ENCODE data around the gene PTN.
"Not testable (repeated sequence)": the region's sequence is repeated elsewhere in the genome, so short reads cannot be mapped to it uniquely, and the experiment has no call there.

Gene PTN

DNA sequence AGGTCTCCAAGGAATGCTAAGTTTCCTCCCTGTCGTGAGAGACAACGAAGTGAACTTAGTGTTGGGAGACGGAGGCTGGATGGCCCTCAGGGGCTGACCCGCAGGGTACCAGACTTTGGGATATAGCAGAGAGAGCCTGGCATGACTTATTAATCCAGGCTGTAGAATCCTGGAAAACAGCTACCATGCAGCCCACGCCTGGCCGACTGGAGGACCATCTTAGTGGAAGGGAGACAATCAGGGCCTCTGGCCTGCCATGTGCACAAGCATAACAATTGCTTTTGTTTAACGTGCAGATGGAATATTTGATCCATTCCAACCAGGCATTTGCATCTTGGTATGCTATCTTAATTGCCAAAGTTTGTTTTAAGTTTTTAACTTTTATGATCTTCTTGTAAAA, 78.1 kb downstream of the PTN start:
- DNase-seq = not testable (repeated sequence)

DNA sequence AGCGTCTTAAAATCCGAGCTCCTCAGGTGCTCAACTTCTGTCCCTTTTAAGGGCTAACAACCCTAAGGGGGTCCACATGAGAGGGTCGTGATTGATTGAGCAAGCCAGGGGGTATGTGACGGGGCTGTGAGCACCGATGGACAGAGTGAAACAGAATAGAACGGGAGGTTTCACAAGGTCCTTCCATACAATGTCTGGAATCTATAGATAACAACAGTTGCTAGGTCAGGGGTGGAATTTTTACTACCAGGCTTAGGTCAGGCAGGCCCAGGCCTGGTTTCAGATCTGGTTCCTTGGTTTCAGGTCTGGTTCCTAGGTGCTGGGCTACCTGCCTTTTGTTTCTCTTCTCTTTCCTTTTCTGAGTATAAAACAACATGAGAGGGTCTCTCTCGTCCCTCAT, 80.9 kb downstream of the PTN start:
- no peak for DNase-seq

DNA sequence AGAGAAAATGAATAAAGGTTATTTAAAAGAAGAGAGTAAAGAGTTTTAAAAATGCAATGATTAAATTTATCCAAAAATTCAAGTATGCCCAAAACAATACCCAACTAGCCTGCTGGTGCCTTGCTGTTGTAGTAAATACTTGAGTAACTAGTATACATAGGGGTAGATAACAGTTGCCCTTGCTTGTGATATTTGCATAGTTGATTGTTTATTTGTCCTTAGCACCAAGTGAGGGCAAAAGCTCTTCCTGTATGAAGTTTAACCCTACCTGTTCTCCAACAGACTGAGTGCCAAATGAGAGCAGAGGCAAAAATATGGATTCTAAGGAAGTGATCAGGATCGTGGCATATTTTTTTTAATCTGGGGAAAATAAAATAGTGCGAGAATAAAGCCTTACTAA, 85.0 kb downstream of the PTN start:
- DNase-seq = no peak

DNA sequence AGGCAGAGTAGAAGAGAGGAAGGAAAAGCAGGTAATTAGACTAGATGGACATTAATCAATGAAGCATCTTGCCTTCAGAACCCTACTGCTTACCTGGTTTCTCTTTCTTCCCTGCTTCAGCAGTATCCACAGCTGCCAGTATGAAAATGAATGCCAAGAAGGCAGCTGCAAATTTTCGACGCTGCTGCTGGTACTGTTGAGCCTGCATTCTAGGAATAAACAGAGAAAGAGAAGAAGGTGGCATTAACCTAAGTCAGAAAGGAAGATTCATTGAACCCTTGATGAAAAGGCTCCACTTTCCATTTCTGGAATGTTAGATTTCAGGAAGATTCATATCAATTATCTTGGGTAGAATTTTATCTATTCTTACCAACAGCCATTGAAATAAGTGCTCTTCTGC, 88.8 kb downstream of the PTN start:
- DNase-seq = no peak

DNA sequence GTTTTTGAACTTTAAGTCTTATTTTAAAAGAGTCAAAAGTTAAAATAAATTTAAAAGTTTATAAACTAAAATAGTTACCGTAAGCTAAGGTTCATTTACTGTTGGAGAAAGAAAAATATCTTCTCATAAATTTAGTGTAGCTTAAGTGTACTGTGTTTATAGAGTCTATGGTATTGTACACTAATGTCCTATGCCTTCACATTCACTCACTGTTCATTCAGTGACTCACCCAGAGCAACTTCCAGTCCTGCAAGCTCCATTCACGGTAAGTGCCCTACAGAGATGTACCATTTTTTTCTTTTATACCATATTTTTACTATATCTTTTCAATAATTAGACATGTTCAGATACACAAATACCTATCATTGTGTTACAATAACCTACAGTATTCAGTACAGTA, 97.6 kb downstream of the PTN start:
- no peak for DNase-seq

DNA sequence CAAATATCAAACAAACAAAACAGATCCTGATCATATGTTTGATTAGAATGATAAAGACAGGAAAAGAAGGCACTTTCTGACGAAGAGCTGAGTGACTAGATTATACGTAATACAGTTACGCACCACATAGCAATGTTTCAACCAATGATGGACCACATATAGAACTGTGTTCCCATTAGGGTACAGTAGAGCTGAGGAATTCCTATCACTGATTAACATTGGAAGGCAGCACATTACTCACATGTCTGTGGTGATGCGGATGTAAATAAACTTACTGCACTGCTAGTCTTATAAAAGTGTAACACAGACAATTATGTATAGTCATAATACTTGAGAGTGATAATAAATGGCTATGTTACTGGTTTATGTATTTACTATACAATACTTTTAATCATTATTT, 98.3 kb downstream of the PTN start:
- DNase-seq = no peak

DNA sequence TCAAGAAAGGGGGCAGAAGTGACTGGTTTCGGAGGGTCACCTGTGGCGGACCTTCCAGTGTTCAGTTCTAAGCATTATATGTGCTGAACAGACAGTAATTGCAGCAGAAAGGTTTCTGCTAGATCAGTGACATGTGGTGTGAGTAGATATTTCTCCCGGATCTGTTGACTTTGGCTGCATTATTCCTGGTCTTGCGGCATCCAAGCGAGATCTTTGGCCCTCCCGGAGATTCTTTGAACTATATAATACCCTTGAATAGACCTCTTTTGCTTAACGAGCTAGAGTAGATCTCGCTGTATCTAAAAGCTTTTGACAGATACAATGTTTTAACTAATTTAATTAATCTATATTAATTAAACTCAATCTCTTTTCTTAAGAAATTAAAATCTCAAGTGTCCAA, 99.8 kb downstream of the PTN start:
- no peak for DNase-seq

DNA sequence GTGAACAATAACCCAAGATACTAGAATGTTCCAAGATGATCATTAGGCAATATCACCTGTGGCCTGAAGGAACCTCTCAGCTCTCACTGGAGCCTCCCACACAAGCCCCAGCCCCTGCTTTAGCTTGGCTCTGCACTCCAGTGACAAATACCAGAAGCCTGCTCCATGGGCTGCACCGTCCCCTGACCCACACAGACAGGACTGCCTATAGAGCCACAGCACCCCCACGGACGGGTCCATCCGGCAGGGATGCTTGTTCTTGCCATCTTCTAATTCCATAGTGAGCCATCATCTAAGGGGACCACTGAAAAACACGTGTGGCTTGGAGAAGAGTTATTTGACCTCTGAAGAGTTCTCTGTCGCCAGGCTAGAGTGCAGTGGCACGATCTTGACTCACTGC, 100.9 kb downstream of the PTN start:
- DNase-seq = no peak

DNA sequence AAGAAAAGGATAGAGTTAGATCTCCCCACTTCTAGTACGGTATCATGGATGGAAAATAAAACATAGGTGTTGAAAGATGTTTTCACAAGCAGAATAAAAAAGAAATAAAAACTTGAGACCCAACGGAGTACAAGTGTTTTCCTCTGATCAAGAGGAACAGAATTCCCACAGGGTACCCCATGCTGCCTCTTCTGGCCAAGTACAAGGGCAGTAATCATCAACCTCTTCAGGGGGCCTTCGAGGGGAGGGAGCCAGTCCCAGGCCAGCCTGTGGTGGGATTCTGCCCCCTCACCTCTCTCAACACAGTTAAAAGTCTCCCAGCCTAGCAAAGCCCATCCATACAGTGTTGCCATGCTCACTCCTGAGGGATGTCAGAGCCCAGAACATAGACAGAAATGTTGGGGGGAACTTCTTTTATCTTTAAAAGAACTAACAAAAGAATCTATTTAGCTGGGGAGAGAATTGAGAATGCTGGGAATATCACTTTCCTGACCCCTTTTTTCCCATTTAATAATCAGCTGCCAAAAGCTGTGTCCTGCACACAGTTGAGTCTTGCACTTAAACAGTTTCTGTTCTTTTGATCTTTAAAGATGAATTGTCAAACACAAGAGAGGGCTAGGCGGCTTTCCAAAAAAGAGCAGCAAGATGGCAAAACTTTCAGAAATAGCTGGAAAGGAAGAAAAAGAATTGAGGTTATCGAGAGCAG, 101.7 kb downstream of the PTN start:
- DNase-seq = no peak

DNA sequence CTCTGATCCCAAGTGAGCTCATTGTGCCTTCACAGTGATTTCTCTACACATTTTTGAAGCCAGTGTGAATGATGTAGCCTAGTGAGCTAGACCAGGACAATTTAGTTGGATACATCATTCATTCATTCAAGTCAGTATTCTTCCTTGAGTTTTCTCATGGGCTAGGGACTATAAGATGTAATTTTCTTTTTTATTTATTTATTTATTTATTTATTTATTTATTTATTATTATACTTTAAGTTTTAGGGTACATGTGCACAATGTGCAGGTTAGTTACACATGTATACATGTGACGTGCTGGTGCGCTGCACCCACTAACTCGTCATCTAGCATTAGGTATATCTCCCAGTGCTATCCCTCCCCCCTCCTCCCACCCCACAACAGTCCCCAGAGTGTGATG, 104.3 kb downstream of the PTN start:
- not testable (repeated sequence) for DNase-seq

DNA sequence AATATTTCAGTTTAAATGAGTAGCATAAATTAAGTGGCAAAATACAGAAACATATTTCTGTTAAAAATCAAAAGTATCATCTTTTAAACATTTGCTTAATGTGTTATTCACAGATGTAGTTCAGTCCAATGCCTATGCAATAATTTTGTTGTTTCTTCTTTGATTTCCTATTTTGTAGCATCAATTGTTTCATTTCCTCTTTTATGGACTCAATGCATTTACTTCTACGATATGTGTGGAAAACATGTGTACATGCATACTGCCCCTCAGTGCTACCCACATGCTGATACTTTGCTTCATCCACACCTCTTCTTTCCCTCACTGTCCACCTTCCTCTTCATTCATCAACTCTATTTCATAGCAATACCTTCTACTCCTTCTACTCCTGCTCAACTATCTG, 108.1 kb downstream of the PTN start:
- DNase-seq = no peak

DNA sequence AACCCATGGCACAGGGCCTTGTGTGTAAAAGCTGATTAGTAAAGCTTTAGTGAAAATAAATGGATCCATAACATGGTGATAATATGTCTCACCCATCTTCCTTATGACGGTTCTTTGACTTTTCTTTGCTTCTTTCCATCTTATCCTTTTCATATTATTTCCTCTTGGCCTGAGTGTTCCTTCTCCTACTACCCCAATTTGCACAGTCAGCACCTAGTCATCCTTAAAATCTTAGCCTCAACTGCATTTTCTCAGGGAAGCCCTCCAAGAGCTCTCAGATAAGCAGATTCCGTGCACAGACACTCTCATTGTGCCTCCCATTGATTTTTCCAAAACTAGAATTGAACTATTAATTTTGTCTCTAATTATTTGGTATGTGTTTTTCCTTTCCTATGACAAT, 112.4 kb downstream of the PTN start:
- no peak for DNase-seq

DNA sequence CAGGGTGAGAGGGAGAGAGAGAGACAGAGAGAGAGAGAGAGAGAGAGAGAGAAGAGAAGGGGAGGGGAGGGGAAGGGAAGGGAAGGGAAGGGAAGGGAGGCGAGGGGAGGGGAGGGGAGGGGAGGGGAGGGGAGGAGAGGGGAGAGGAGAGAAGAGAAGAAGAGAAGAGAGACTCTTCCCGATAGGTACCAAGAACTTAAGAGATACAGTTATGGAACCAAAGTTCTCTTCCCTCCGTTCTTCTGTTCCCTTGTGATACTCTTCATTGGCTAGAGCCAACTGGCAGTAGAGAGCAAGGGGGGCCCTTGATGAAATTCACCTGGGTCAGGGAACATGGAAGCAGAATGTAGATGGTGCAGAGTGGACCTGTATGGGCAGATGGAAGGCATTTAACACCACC, 122.1 kb downstream of the PTN start:
- no peak for DNase-seq

DNA sequence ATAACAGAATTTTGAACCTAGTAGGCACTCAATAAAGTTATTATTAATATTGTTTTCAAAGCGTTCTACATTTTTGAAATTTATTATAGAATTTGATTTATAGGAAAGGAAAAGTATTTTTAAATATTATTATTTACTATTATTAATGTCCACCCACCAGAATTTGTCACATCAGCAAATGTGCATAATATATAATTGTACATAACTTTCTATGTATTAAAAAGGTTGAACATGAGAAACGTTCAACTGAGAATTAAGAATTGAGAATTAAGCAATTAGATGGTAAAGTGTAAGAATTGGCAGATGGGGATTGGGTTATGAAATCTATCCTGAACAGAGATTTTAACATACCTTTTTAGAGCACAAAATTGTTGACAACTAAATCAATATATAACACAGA, 129.8 kb downstream of the PTN start:
- DNase-seq = no peak

DNA sequence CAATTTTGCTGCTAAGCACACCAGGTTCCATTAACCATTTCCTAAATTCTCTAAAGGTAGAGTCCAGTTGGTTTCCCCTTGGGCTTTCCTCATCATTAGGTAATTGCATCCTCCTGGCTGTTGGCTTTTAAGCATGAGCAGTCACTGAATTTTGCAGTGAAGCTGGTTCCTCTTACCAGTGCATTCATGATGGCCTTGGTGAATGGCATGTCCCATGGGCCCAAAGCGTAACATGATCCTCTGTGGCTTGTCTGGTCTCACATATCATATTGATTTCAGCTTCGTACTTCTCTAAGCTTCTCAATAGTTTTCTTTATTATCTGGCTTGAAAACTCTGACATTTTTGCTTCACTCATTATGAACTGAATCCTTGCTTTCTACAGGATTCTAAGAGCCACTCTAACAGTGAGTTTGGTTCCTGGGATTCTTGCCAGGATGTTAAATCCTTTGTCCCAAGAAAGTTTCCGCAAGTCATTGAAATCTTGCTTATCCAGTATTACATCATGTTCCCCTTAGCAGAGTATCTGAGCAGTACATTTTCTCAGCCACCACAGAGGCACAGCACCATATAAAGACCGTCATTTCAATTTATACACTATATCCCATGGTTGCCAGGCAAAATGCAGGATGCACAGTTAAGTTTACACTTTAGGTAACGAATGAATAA, 134.2 kb downstream of the PTN start:
- DNase-seq = no peak

DNA sequence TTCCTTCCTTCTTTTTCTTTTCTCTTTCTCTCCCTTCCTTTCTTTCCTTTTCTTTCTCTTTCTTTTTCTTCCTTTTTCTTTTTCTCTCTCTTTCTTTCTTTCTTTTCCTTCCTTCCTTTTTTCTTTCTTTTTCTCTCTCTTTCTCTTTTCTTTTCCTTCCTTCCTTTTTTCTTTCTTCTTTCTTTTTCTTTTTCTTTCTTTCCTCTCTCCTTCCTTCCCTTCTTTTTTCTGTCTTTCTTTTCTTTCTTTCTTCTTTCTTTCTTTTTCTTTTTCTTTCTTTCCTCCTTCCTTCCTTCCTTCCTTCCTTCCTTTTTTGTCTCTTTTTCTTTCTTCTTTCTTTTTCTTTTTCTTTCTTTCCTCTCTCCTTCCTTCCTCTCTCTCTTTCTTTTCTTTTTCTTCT, 136.8 kb downstream of the PTN start:
- no peak for DNase-seq

DNA sequence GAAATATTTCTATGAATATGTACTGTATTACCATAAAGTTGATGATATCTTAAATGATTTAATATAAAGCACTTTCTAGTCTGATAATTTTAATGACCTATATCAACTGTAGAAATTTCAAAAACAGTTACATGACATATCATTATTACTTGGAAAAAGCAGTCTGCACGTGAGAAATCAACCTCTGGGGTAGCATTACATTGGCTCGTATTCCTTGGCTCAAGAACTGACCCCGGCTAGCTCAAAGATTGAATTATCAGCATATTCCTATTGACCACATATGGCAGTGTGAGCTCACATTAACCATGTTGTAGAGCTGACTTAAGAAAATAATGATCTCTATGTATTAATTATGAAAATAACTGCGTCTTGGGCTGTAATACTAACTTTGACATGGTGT, 139.3 kb downstream of the PTN start:
- no peak for DNase-seq

DNA sequence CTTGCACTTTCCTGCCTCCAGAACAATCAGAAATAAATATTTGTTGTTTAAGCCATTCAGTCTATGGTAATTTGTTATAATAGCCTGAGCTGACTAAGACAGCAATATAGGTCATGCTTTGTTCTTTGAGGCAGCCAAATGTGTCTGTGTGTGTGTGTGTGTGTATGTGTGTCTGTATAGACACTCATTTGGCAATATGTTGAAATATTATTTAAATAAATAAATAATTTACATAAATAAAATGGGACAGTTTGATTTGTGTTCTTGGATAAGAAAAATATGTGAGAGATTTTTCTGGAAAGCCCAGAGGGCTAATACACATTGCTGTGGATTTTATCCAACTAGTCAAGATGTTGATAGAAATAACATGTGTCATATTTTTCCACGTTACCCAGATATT, 140.2 kb downstream of the PTN start:
- DNase-seq = no peak

DNA sequence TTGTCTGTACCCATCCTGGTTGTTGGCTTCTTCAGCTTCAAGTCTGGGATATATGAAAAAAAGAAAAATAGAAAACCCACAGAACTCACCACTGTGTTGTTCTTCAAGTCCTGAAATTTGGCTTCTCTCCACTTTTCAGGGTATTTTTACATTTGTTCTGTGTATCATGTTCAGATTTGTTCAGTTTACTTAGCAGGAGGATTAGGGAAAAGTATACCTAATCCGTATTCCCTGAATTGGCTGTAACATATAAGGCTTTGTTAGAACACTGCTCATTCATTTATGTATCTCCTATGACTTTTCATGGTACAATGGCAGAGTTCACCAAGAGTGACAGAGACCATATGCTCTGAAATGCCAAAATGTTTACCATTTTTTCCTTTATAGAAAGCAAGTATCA, 146.9 kb downstream of the PTN start:
- no peak for DNase-seq

DNA sequence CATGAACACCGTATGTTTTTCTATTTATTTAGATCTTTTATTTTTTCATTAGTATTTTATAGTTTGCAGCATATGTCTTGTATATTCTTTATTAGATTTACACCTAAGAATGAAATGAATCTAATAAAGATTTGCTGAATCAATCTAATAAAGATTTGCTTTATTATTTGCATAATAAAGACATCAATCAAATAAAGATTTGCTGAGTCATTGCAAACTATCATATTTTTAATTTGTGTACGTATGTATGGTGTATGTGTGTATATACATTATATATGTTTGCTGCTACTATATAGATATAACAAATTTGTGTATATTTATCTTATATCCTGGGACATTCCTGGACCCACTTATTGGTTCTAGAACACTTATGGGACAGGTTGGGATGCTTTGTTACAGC, 147.5 kb downstream of the PTN start:
- DNase-seq = no peak

DNA sequence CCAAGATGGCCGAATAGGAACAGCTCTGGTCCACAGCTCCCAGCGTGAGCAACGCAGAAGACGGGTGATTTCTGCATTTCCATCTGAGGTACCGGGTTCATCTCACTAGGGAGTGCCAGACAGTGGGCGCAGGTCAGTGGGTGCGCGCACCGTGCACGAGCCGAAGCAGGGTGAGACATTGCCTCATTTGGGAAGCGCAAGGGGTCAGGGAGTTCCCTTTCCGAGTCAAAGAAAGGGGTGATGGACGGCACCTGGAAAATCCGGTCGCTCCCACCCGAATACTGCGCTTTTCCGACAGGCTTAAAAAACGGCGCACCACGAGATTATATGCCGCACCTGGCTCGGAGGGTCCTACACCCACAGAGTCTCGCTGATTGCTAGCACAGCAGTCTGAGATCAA, 161.9 kb downstream of the PTN start:
- not testable (repeated sequence) for DNase-seq

All from amniotic stem cell (primary cell).